GM18861 (cell line): ENCODE data around the gene GLB1L3.
"Not testable (repeated sequence)": the region's sequence is repeated elsewhere in the genome, so short reads cannot be mapped to it uniquely, and the experiment has no call there.

ENCODE experiments used
- ATAC-seq: cut with Tn5 transposase; IDR thresholded peaks from one replicate; pipeline ENCODE4 v1.9.1; 2021; ENCODE audit not compliant: unreplicated experiment

GLB1L3 gene

DNA sequence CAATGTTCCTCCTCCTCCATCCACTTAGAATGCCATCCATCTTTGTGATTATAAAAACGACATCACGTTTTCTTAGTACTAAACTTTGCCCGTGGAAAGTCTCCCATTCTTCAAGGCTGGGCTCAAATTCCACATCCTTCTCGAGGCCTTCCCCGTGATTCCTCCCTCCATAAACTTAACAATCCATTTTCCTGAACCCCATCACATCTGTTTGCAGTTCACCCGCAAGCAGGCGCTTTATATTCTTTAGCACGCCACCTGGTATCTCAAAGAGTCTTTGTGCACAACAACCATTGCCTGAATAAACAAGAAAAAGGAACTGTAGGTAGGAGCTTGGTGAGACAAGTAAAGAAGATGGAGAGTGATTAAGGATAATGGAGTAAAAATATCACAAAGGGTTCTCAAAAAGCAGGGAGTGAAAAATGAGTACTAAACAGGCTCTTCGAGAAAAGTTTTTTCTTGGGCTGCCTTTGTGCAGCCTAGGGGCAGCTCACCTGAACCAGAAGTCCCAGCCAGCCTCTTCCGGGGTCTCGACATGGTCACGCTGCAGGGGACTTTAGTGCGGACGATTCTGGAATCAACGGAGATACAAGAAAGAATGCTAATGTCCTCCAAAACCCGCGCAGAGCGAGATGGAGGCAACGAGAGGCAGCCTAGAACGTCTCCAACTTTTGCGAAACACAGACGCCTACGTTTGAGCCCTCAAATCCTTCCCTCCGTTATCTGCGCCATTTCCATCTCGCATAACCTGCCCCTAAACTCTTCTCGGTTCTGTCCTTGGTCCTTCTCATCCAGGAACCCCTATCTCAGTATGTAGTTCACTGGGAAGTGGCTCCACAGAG is 23.6 kb upstream of the GLB1L3 start:
- ATAC-seq = no peak

DNA sequence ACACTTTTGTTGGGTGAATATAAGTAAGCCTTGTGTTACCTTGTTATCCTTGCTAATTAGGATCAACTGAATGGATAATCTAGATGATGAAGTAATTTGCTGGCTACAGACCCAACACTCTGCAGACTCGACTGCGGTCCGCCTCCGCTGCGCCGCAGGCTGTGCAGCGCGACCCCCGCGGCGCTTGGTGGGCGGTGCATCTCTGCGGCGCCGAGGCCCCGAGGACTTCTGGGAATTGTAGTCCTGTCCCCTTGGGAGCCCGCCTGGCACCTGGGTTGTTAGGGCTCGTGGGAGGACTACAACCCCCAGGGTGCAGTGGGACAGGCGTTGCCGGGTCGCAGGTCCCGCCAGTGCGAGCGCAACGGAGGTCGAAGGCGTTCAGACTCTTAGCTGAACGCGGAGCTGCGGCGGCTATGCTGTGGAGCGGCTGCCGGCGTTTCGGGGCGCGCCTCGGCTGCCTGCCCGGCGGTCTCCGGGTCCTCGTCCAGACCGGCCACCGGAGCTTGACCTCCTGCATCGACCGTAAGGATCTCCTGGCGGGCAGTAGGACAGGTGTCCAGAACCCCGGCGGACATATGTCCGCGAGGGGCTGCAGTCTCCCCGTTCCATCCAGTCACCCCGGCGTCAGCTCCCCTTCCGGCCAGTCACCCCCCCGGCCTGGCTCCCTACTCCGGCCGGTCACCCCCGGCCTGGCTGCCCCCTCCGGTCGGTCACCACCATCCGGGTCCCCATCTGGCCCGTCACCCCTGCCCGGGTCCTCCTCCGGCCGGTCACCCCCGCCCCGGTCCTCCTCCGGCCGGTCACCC is 22.8 kb upstream of the GLB1L3 start, which contains the start of the genes ACAD8 and THYN1:
Gene ACAD8 (plus strand): TSS at position 381 of the 806 bp plus-strand sequence. CDS start 33 bp downstream, at position 414.
Gene THYN1 (minus strand): TSS at position 165 of the 806 bp plus-strand sequence. CDS start 470 bp downstream, outside the sequence.
- peak; percentile 99 for ATAC-seq

DNA sequence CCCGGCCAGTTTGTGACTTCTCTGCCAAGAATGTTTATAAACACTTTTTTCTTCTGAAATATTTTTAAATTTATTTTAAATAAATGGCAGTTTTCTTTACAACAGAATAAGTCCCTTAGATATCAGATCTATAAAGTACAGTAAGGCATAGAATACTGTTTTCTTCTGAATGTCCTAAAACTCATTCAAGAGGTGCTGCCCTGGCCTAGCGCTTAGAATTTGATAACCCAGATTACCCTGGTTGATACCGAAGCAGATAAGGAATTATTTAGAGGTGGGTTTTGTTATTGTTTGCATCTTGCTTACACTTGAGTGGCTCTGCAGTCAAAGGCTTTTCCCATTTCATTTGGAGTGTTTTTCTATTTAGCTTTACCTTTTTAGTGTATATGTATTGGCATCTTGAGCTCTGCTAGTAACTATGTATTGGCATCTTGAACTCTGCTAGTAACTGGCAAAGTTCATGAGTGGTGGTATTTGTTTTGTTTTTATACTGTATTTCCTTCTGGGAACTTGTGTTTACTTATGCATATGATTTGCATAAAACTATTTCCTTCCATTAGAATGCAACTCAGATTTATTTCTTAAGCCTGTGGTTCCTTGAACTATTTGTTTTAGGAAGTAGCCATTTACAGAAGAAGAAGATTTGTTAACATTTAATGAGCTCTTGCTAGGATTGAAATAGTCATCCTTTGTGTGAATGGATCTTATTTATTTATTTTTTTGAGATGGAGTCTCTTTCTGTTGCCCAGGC is 21.6 kb upstream of the GLB1L3 start:
- ATAC-seq = no peak

DNA sequence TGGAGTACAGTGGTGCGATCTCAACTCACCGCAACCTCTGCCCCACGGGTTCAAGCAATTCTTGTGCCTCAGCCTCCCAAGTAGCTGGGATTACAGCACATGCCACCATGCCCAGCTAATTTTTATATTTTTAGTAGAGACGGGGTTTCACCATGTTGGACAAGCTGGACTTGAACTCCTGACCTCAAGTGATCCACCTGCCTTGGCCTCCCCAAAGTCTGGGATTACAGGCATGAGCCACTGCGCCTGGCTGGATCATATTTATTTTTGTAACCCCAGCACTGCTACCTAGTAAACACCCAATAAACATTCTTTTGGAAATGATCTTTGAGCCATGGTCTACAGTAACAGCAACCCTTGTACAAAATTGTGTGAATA is 21.0 kb upstream of the GLB1L3 start:
- ATAC-seq = not testable (repeated sequence)

DNA sequence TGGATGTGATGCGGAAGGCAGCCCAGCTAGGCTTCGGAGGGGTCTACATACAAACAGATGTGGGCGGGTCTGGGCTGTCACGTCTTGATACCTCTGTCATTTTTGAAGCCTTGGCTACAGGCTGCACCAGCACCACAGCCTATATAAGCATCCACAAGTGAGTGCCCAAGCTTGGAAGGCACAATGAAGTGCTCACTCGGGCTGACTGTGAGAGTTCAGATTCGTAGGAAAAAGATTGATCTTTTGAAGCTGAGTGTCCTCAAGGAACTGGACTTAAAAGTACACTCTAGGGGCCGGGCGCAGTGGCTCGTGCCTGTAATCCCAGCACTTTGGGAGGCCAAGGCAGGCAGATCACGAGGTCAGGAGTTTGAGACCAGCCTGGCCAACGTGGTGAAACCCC is 19.1 kb upstream of the GLB1L3 start:
- no peak for ATAC-seq

DNA sequence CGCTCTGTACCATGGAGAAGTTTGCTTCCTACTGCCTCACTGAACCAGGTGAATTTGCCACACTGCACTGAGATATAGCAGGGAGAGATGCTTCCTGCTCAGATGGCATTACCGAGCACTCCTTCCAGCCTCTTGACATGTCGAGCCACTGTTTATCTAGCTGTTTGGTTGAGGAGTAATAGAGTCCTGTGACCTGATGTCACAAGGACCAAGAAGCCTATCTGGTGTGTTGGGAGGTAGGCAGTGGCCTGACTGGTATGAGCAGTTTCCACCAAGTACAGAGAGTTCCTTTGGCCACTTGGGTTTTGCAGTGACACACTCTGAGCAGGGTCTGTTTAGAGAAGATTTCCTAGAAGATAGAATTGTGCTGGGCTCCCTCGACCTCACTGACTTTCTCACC is 17.6 kb upstream of the GLB1L3 start:
- no peak for ATAC-seq

DNA sequence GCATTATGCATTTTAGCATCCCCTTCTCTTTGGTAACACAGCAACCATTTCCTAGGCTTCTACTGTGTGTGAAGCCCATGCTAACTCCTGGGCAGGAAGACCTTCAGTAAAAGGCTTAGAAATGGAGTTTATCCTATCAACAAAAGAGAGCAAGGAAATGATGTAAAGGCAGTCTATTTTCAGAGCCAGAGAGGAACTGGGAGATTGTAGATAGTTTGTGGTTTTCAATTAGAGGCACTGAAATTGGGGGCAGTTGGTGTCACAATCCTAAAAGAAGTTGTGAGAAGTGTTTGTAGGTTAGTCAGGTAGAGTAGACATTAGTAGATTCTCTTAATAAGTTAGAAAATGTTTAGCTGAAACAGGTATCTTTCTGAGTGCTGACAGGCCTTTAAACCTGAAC is 15.7 kb upstream of the GLB1L3 start:
- no peak for ATAC-seq

DNA sequence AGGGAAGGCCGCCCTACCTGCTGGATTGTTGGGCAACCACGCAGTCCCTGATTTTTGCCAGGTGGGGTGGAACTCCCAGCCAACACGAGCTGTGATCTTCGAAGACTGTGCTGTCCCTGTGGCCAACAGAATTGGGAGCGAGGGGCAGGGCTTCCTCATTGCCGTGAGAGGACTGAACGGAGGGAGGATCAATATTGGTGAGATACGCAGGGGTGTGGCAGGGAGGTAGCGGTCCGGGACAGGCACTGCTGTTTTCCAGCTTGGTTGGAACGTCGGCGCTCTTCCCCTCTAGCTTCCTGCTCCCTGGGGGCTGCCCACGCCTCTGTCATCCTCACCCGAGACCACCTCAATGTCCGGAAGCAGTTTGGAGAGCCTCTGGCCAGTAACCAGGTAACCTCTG is 15.2 kb upstream of the GLB1L3 start:
- no peak for ATAC-seq

DNA sequence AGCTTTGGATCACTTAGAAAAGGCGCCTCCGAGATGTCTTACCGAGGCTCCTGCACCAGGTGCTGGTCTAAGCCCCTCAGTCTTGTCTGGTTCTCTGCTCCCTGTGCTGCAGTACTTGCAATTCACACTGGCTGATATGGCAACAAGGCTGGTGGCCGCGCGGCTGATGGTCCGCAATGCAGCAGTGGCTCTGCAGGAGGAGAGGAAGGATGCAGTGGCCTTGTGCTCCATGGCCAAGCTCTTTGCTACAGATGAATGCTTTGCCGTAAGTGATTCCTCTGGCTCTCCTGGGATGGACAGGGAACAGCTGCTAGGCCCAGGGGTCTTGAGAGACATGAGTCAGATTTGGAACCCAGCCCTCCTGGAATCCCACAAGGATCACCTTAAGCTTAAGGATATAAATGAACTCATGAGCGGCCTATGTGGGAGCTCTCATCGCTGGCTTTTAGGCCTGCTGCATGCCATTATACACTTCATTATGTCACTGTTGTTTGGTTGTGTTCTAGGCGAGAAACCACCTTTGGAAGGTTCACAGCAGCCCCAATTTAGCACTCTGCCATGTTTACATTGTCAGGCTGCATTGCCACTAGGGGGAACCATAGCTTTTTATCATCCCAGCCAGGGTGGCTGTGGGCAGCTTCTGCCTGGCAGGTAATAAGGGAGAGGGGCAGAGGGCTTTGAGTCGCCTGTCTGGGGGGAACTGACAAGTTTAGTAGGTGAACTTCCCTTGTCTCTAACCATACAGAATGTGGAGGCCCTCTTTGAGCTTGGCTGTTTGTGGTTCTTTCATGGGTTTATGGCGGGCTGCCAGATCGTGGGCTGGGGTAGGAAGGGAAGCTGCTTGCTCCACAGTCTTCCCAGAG is 14.3 kb upstream of the GLB1L3 start:
- no peak for ATAC-seq

DNA sequence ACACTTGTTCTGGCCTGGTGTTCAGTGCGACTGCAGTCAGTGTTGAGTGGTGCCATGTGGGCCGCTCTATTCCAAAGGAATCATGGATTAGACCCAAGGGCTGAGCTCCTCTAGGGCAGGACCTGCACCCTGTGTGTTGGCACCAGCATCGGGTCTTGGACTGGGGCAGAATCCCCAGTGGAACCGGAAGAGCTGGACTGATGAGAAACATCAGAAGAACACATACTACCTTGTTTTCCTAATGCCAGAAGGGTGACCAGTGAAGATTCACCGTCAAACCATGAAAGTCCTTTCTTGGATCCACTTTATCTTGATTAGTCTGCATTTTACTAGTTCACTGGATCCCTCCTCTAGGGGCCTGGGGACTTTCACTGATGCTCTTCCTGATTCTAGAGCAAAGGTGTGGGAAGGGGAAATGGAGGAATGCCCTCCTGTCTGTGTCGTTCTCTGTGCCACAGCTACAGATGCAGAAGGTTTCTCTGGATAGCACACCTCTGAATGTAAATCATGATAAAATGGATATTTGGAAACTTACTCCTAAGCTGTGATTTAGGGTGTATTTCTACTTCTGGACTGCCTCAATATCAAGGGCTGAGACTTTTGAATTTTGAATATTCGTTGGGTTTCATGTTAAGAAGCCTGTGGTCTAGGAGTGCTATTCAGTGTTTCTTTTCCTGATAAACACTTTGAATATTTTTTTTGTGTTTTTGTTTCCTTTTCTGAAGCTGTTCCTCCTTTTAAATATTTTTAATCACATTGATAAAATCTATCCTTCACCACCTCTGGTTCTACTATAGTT is 11.0 kb upstream of the GLB1L3 start:
- ATAC-seq = no peak

DNA sequence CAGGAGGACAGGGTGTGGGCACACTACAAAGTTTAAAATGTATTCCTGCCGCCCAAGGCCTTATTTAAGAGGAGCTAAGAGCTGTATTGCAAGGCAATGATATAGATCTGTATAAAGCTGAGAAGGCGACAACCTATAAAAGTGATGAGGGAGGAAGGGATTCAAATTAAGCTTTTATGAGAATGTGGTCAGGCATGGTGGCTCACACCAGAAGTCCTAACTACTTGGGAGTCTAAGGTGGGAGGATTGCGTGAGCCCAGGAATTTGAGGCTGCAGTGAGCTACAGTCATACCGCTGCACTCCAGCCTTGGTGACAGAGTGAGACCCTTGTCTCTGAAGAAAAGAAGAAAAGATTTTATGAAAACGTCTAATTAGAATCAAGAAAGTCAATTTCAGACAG is 9.7 kb upstream of the GLB1L3 start:
- ATAC-seq = no peak

DNA sequence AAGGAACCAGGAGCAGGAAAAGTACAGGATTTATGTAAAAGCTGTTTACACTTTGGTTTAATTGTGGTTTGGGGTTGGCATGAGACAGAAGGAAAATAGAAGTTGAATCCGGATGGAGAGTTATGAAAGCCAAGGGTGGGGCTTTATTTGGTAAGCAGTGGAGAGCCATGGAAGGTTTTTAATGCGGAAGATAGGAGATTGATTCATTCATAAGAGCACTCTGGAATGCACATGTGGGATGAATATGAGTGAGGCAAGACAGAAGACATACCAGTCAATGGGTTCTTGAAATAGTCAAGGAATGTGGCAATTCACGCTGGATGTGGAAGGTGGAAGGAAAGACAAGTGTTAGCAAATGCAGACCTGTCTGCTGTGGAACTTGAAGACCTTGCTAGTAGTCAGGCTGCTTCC is 9.3 kb upstream of the GLB1L3 start:
- ATAC-seq = no peak

DNA sequence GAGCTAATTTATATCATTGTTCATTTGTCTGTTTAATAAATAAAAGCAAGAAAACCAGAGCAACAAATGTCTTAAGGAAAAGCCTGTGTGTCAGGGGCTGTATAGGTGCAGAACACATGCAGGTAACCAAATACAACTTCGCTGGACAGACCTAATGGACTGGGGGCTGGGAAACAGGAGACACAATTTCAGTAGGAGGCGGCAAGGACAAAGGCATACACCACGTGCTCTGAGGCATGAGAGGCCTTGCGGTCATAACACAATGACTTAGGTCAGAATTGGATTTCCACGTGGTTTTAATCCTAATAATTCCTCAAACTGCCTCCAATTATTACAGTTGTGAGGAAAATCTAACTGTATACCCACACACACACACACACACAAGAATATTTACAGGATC is 8.7 kb upstream of the GLB1L3 start:
- ATAC-seq = no peak

DNA sequence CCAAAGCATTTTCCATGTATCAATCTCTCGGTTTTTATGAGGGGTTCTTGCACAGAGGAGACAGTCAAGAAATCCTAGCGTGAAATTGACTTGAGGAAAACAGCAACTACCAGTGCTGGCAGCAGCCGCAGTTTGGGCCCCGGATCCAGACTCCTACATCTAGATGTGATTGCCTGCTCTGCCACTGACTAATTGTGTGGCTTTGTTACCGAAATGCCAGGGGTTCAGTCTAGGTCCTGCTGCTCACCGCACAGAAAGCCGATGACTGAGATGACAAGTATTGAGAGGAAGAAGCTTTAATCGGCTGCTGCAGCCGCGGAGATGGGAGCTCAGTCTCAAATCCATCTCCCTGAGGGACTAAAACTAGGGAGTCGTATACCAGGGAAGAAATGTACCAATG is 8.2 kb upstream of the GLB1L3 start:
- ATAC-seq = no peak

DNA sequence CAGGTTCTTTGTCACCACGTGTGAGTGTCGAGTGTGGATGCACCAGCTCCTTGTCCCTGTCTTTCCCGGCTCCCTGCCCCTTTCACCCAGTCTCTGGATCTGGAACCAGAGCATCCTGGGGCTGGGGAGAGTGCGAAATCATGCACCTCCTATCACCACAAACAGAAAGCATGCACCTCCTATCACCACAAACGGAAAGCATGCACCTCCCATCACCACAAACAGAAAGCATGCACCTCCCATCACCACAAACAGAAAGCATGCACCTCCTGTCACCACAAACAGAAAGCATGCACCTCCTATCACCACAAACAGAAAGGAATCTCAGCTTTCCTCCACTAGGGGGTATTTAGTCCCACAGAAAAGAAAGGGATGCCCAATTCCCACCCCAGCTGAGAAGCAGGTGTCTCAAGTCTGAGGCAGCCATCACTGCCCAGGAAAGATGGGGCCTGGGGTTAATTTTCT is 5.9 kb upstream of the GLB1L3 start:
- ATAC-seq = no peak

DNA sequence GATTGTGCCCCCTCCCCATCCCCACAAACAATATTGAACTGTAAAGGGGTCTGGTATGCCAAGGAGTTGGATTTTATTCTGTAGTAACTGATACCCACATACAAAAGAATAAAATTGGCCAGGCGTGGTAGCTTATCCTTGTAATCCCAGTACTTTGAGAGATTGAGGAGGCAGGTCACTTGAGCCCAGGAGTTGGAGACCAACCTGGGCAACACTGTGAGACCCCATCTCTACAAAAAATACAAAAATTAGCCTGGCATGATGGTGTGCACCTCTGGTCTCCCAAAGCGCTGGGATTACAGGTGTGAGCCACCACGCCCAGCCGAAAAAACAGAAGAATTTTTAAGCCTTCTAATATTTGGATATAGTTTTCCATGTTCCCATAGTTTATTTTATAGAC is 4.2 kb upstream of the GLB1L3 start:
- ATAC-seq = no peak

DNA sequence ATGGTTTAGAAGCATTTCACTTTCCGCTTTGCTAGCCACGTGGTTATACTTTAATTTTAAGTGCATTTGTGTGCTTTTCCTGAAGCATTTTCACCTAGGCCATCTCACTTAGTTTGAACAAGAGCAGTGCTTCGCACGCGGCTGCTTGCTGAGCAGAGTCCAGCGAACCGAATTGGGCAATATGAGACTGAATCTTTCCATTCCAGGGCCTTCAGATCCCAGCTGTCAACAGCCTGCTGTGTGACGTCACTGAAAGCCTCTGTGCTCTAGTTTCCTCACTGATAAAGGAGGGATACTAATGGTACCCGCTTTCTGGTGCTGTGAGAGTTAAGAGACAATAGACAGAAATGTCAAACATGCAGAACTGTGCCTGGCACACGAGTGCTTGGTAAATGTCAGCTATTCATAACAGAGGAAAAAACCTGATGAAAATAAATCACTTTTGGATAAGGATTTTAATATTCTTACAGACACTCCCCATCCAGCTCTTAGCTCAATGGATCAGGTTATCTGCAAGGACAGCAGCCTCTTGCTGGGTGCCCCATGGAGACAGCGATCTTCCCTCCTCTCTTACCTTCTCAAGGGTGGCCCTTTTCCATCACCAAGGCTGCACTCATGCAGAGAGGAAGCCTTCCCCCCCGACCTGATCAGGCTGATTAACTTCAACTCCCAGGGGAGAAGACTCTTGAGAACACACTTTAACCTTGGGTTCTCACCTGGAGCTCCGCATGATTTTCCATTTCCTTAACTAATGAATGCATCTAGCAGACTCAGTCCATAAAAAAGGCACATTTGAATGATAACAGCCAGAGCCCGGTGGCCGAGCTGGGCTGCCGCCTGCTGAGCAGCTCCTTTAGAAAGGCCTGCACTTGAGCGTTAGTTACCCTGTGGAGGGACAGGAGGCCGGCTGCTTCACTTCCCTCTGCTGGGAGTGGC is 3.5 kb upstream of the GLB1L3 start:
- no peak for ATAC-seq

DNA sequence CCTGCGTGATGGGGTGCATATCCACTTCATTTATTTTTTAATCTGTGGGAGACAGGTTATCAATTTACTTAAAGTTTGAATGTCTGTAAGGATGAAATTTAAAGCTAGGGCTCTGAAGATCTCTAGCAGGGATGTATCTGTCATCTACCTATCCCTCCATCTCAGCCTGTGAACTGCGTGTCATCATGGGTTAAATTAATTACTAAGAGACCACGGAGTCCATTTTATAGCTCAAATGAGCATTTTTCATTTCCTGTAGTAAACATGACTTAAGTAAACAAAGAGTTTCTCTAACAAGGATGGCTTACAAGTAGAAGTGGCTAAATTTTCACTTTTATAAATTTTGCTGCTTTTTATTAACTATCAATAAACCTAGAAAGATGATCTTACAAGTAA is 2.9 kb upstream of the GLB1L3 start:
- ATAC-seq = no peak

DNA sequence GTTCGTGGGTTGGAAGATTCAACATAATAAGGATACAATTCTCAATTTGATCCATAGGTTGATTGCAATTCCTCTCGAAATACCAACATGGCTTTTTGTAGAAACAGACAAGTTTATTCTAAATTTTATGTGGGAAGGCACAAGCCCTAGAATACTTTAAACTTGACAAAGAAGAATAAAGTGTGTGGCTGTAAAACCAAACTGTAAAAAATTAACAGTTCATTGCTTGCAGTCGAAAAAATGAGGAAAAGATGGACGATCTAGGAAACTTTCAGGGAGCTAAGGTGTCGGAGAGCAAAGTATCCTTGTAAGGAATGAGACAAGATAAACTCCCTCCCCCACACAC is 1.0 kb upstream of the GLB1L3 start:
- ATAC-seq = no peak
